ENCODE results near the gene D2HGDH. TPM values are rescaled to one million over a fixed set of nuclear protein-coding genes. Genes with fewer than 3 reads are reported as not detected.
"Not testable (repeated sequence)": the region's sequence is repeated elsewhere in the genome, so short reads cannot be mapped to it uniquely, and the experiment has no call there.

D2HGDH gene
- total RNA-seq, 2 experiments from 2014 or later = 26.4 to 33.0 TPM

DNA sequence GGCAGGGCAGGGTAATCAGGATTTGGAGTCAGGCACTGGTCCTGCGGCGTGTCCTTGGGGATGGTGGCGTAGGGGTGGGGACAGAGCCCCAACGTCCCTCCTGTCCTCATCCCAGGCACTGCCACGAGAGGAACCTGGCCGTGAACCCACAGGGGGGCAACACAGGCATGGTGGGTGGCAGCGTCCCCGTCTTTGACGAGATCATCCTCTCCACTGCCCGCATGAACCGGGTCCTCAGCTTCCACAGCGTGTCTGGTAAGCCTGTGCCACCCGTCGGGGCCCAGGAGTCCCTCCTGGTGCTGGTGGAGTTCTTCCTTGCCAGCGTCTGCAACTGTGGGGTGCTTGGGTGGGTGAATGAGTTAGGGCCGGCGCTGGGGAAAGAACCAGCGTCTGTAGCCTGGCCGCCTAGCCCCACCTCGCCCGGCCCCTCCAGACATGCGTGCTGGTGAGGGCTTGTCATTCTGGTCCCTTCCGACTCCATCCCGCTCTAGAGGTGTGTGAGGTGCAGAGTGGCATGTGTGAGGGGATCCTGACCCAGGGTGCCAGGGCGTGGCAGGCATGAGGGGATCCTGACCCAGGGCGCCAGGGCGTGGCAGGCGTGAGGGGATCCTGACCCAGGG is 8.0 kb downstream of the D2HGDH start:
- POLR2A ChIA-PET = no interaction called here

DNA sequence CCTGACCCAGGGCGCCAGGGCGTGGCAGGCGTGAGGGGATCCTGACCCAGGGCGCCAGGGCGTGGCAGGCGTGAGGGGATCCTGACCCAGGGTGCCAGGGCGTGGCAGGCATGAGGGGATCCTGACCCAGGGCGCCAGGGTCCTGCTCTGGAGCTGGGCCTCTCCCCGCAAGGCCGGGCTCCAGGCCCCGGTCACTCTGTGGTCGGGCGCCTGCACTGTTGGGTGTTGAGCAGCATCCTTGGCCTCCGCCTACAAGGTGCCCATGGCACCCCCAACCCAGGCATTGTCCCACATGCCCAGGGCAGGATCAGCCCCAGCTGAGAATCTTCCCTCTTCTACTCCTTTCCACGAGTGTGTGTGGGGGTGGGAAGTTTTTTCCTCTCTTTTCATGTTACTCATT is 8.6 kb downstream of the D2HGDH start:
- CTCF ChIA-PET = not testable (repeated sequence)
- POLR2A ChIA-PET = interaction anchor here (1.1 kb wide), 1 partner anchor 124 kb away, joined by 3 read pairs; no protein-coding TSS in a partner anchor

More for the DNA sequence above, 8.0 kb downstream of the D2HGDH start:
- CTCF ChIA-PET = no interaction called here

DNA sequence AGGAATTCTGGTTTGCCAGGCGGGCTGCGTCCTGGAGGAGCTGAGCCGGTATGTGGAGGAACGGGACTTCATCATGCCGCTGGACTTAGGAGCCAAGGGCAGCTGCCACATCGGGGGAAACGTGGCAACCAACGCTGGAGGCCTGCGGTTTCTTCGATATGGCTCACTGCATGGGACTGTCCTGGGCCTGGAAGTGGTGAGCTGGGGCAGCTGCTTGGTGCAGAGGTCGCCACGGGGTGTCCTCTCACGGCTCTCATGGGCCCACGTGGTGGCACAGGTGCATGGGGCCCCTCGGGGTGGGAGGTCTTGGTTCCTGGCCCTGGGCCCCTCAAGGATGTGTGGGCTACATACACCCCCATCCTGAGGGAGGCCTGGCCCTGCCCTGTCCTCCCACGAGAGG is 9.2 kb downstream of the D2HGDH start:
- CTCF ChIA-PET = no interaction called here
- POLR2A ChIA-PET = interaction anchor here (1.1 kb wide), 1 partner anchor 124 kb away, joined by 3 read pairs; no protein-coding TSS in a partner anchor

DNA sequence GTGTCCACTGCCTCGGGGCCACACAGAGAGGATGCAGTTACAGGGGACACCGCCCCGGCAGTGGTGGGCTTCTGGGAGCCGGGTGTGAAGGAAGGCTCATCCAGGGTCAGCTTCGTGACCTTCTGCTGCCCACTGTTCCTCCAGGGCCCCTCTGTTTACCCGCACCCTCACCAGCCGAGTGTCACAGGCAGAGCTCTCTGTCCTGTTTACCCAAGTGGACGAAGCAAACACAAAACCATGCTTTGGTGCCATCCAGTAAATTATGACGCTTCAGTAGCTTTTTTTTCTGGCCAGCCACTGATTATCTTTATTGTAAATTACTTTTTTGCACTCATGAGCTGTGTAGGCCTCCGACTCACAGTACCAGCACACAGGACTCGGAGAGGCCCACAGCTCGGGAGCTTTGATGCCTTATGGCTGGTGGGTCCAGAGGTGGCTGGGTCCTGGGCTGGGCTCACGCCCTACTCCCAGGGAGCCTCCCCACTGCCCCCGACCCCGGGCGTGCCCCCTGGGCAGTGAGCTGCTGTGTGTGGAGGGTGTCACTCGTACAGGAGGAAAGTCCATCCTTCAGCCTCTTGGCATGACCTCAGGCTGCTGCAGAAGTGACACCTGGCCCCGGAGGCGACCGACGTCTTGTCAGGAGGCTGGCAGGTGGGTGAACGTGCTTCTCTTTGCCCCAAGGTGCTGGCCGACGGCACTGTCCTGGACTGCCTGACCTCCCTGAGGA is 9.8 kb downstream of the D2HGDH start:
- ChIA-PET CTCF (interaction anchor here (0.6 kb wide), 1 partner anchor 12 kb away, joined by 3 read pairs; no protein-coding TSS in a partner anchor), POLR2A (interaction anchor here (1.1 kb wide), 1 partner anchor 123 kb away, joined by 3 read pairs; no protein-coding TSS in a partner anchor)

DNA sequence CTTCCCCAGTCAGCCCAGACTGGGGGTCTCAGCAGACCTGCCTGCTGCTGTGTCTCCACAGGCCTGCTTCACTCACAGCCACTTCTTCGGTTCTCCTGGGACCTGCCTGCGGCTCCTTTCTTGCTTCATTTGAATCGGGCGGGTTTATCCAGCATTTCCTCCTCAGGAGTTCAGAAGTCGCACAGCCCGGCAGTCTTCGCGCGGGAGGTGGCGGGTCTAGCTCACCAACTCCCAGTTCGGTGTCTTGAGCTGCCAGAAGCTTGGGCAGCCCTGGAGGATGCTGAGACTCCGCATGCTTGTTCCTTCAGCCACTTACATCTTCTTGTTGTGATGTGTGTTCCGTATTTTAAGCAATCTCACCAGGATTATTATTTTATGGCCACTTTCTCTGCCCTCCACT is 10.8 kb downstream of the D2HGDH start:
- ChIA-PET POLR2A (no interaction called here), CTCF (interaction anchor here (0.7 kb wide), 1 partner anchor 18 kb away, joined by 3 read pairs; no protein-coding TSS in a partner anchor)

DNA sequence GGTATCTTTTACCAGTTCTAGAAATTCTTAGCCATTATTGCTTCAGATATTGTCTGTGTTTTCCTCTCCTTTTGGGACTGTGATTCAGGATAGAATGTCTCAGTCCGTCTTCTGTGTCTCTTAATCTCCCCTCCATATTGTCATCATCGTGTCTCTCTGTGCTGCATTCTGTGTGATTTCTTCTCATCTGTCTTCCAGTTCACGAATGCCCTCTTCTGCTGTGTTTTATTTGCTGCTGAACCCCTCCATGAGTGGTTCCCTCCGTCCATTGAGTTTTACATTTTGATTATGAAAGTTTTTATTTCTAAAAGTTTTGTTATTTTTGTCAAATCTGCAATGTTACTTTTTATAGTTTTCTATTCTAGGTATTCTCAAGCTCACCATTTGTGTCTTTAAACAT is 11.7 kb downstream of the D2HGDH start:
- CTCF ChIA-PET = interaction anchor here (1.0 kb wide), 1 partner anchor 11 kb away, joined by 3 read pairs; the partner anchor contains the start of gene D2HGDH
- POLR2A ChIA-PET = no interaction called here

DNA sequence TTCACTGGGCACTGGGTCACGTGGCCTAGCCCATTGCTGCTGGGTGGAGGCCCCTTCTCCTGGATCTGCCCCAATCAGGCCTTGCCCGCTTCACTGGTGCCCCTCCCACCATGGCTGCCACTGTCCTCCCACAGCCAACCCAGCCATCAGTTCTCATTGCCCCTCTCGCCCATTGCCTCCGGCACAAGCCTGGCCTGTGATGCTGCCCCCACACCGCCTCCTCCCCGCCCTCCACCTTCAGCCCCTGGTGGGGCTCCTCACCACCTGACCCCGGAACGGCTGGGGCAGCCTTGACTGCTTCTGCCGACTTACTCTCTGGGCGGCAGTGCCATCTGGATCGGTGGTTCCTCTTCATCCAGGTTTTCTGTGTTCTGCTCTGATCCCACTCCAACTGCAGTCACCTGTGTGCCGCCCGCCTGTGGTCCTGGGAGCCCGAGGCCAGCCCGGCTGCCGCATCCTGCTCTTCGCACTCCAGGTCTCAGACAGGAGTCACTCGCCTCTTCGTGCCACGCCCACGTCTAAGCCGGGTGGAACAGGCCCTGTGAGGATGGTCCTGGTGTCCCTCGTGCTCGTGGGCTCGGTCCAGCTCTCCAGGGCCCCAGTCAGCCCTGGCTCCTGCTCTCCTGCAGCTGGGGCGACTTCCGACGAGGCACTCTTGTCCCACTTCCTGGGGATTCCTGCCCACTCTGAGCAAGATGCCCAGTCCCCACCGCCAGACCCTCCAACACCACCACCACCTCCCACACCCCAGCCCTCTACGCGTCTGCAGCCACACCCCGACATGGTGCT is 14.2 kb downstream of the D2HGDH start:
- POLR2A ChIA-PET = no interaction called here
- CTCF ChIA-PET = no interaction called here

DNA sequence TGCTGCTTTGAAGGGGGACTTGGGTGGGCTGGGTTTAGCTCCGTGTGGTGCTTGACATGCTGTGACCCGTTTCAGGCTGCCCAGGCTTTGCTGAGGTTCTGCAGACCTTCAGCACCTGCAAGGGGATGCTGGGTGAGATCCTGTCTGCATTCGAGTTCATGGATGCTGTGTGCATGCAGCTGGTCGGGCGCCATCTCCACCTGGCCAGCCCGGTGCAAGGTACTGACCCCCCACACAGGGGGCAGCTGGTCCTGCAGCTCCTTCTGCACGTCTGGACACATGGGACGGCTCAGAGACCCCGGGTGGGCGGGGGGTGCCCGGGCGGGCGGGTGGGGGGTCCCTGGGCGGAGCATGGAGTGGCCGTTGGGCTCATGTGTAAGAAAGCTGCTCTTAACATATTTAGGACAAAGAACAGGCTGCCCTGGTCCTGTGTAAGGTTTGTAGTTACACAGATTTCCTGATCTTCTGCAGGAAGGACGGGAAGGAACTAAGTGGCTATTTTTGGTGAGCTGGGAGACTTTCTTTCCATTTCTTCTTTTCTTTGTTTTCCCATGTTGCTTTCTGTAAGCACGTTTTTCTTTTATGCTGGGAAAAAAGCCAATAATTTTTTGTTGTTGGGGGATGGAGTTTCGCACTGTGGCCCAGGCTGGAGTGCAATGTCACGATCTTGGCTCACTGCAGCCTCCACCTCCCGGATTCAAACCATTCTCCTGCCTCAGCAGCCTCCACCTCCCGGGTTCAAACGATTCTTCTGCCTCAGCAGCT is 15.8 kb downstream of the D2HGDH start:
- CTCF ChIA-PET = no interaction called here
- POLR2A ChIA-PET = interaction anchor here (0.5 kb wide), 1 partner anchor 557 kb away, joined by 9 read pairs; no protein-coding TSS in a partner anchor

DNA sequence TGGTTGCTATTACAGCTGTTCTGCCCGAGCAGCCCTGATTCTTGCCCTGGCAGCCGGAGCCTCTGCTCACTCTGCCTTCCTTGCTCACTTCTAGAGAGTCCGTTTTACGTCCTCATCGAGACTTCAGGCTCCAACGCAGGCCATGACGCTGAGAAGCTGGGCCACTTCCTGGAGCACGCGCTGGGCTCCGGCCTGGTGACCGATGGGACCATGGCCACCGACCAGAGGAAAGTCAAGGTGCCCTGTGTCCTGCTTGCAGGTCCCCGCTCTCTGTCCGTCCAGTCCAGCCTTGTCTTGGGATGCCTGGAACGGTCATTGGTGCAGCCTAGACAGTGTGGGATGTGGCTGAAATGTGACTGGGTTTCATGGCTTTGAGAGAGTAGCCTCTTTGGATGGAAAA is 16.7 kb downstream of the D2HGDH start:
- ChIA-PET CTCF (no interaction called here), POLR2A (no interaction called here)

DNA sequence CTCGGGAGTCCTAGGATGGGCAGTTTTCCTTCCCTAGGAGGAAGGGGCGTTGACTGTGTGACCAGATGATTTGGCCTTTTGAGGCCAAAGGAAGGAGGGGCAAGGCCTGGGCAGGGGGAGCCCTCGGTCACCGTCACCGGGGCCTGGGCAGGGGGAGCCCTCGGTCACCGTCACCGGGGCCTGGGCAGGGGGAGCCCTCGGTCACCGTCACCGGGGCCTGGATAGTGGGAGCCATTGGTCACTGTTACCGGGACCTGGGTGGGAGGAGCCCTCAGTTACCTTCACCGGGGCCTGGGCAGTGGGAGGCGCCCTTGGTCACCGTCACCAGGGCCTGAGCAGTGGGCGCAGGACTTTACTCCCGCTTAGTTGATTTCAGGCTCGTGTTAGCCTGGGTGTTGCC is 17.3 kb downstream of the D2HGDH start:
- CTCF ChIA-PET = no interaction called here
- POLR2A ChIA-PET = no interaction called here

DNA sequence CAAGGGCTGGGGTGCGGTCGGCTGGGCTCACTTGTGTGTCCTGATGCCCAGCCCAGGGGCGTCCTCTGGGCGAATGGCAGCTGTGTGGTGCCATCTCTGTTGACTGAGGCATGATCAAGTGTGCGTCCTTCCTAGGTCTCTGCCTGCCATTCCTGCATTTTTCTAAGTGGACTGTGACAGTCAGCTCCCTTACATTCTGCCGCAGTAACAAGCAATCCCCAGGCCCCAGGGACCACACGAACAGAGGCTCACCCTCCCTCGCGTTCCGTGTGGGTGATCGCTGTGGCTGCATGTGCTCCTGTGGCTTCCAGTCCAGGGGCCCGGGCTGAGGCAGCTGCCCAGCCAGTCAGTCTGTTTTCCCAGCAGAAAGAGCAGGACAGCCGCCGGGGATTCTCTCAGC is 17.8 kb downstream of the D2HGDH start:
- ChIA-PET POLR2A (no interaction called here), CTCF (no interaction called here)

DNA sequence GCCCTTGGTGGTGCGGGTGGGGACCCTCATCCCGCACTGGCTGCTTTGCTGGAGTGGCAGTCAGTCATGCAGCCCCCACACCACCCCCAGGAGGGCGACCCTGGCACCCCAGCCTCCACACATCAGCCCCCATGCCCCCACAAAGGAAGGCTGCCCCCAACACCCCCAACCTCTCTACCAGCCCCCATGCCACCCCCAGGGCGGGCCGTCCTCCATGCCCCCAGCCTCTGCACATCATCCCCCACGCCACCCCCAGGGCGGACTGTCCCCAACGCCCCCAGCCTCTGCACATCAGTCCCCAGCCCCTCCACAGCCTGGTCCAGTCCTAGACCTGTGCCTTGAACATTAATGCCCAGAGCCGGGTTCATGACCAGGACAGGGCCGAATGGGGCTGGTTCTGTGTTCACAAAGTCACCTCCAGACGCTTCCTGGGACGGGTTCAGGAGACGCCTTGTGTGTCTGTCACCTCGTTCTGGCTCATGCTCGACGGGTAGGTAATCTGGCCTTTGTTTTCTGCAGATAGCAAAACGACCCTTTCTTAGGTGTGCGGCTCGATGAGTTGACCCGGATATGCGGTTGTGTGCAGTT is 18.4 kb downstream of the D2HGDH start:
- CTCF ChIA-PET = no interaction called here
- POLR2A ChIA-PET = no interaction called here

DNA sequence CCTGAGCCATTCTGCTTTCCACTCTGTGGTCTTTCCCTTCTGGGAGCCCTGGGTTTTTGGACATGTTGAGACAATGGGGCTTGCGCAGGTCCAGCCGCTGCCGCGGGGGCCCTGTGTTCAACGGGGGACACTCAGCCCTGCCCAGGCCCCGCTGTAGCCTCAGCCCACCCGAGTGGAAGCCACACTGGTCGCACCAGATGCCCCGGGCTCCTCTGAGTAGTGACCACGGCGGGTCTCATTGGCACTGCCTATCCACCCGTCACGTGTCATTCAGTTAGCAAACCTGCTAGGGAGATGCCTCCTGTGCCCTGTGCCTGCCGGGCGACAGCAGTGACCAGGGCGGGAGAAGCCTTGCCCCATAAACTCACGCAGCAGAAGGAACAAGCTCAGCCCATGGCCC is 19.1 kb downstream of the D2HGDH start:
- ChIA-PET POLR2A (no interaction called here), CTCF (no interaction called here)

DNA sequence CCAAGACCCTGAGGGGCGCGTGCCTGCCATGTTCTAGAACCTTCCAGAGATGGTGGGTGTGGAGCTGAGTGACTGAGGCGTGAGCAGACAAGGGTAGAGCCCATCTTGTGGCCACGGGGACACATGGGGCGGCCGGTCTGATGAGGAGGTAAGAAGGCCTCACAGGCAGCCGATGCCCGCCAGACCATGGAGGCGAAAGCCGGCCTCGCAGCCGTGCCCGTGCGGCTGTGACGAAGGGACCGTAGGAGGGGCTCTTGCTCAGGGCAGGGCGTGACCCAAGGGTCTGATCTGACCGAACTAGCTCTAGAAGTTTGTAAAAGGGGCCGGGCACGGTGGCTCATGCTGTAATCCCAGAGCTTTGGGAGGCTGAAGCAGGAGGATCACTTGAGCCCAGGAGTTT is 19.6 kb downstream of the D2HGDH start:
- ChIA-PET POLR2A (no interaction called here), CTCF (no interaction called here)

DNA sequence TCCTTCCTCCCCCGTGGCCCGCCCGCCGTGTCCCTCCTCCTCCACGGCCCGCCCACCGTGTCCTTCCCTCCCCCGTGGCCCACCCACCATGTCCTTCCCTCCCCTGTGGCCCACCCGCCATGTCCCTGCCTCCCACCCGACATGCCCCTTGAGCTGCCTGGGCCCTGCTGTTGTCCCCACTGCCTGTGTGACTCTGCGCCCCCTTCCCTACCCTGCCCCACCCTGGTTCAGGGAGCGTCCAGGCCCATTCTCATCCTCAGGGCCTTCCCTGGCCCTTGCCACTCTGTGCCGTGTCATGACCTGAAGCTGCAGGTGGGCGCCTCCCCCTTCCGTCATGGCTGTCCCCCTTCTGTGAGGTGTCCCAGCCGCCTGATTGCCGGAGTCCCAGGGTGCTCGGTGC is 20.7 kb downstream of the D2HGDH start:
- ChIA-PET POLR2A (no interaction called here), CTCF (no interaction called here)

DNA sequence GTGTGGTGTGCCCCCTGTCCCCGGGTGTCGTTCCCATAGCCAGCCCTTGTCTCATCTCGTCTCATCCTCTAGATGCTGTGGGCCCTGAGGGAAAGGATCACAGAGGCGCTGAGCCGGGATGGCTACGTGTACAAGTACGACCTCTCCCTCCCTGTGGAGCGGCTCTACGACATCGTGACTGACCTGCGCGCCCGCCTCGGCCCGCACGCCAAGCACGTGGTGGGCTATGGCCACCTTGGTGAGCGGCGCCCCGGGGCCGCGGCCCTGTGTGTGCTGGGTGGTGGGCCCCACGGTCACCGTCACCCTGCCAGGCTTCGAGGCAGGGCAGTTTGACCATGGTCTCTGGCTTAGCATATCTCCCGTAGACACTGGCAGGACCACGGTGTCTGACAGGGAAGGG is 21.3 kb downstream of the D2HGDH start:
- ChIA-PET POLR2A (no interaction called here), CTCF (no interaction called here)

DNA sequence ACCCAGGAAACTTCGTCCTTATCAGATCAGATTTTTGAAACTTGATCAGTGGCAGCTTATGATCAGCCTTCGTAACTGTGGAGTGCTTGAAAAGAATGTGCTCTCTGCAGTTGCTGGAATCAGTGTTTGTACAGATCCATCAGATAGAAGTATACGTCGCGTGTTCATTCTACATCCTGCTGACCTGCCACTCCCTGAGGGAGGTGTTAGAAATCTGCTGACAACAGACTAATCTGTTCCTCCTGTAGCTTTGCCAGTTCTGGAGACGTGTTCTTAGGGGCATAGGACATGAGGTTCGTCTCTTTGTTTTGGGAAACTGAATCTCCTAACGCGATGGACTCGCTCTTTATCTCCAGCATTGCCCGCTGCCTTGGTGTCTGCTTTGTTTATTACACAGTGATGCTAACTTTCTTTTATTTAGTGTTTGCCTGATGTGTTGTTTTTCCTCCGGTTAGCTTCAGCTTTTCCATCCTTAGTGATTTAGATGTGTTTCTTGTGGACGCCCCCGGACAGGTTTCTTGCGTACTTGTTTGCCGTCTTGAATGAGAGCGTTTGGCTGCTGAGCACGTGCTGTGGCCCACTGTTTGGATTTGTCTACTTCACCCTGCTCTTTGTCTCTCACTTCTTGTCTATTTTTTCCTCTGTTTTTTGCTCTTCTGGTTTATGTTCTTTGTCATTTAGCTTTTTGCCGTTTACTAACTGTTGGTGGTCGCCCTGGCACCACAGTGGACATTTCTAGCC is 24.8 kb downstream of the D2HGDH start:
- ChIA-PET POLR2A (no interaction called here), CTCF (interaction anchor here (0.6 kb wide), 1 partner anchor 565 kb away, joined by 3 read pairs; no protein-coding TSS in a partner anchor)

DNA sequence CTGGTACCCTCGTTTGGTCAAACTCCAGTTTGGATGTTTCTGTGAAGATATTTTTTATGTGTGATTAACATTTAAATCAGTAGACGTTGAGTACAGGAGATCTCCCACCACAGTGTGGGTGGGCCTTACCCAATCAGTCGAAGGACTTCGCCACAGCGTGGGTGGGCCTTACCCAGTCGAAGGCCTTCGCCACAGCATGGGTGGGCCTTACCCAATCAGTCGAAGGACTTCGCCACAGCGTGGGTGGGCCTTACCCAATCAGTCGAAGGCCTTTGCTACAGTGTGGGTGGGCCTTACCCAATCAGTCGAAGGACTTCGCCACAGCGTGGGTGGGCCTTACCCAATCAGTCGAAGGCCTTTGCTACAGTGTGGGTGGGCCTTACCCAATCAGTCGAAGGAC is 25.5 kb downstream of the D2HGDH start:
- CTCF ChIA-PET, POLR2A ChIA-PET: not testable (repeated sequence)

DNA sequence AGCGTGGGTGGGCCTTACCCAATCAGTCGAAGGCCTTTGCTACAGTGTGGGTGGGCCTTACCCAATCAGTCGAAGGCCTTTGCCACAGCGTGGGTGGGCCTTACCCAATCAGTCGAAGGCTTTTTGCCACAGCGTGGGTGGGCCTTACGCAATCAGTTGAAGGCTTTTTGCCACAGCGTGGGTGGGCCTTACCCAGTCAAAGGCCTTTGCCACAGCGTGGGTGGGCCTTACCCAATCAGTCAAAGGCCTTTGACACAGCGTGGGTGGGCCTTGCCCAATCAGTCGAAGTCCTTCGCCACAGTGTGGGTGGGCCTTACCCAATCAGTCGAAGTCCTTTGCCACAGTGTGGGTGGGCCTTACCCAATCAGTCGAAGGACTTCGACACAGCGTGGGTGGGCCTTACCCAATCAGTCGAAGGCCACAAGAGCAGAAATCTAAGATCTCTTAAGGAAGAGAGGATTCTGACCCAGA is 25.9 kb downstream of the D2HGDH start:
- POLR2A ChIA-PET = no interaction called here
- CTCF ChIA-PET = no interaction called here
